T-helper 17 cell (primary cell): ENCODE data around the gene FAM3B. TPM values are rescaled to one million over a fixed set of nuclear protein-coding genes. Genes with fewer than 3 reads are reported as not detected.
"Not testable (repeated sequence)": the region's sequence is repeated elsewhere in the genome, so short reads cannot be mapped to it uniquely, and the experiment has no call there.

ENCODE experiments used
- ATAC-seq: fragments of 150-1000 bp; cut with Tn5 transposase; 2 replicates; pipeline ENCODE4 v1.10.0; 2021; ENCODE audit warnings: mild to moderate bottlenecking, moderate library complexity
- DNase-seq, 3 donors: peaks; one replicate each; pipeline versions ENCODE4 v3.0.0 to v3.0.0-alpha.2; 2020 to 2021
- H3K9me3 ChIP-seq: one replicate; pipeline ENCODE4 v1.7.0; 2013; ENCODE audit warnings: low read length, mild to moderate bottlenecking; ENCODE audit not compliant: control insufficient read depth, poor library complexity, severe bottlenecking
- H3K27ac Mint-ChIP-seq: one replicate; pipeline ENCODE4 v1.8.0; 2022; ENCODE audit warnings: mild to moderate bottlenecking, moderate library complexity, mixed read lengths
- H3K27me3 Mint-ChIP-seq: one replicate; pipeline ENCODE4 v1.8.0; 2022; ENCODE audit warnings: mixed read lengths
- H3K36me3 Mint-ChIP-seq: one replicate; pipeline ENCODE4 v1.8.0; 2022; ENCODE audit warnings: low read depth, mixed read lengths
- H3K4me1 Mint-ChIP-seq: one replicate; pipeline ENCODE4 v1.8.0; 2022; ENCODE audit warnings: mild to moderate bottlenecking, mixed read lengths
- H3K4me3 Mint-ChIP-seq: one replicate; pipeline ENCODE4 v1.8.0; 2022; ENCODE audit warnings: mild to moderate bottlenecking, moderate library complexity, mixed read lengths
- total RNA-seq, 4 donors: library from RNA in 2 of 4; stranded (reverse) in 2 of 4; gene quantifications; one replicate each; pipeline ENCODE4 v1.2.3 and lab custom pipeline; 2022 to 2026

The FAM3B gene
- total RNA-seq, 2 donors from 2014 or later: not detected

DNA sequence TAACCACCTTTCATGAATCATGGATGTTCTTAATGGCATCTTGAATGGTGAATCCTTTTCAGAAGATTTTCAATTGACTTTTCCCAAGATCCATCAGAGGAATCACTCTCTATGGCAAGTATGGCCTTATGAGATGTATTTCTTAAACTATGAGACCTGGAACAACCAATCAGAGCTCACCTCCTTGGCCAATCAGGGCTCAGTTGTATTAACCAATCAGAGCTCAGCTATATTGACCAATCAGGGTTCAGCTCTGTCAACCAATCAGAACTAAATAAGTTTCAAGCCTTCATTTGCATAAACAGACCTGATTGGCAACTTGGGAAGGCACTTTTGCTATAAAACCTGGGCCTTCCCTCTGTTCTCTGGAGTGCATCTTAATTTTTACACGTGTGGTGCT lies 13.6 kb upstream of the FAM3B start:
- ATAC-seq: no peak
- H3K4me1 Mint-ChIP-seq: peaks cover 3% of the 10 kb centered on the region
- H3K4me3 Mint-ChIP-seq: no peak overlapping the region
- no peak overlapping the region for H3K27ac Mint-ChIP-seq
- H3K36me3 Mint-ChIP-seq: no peaks in the 10 kb centered on the region
- peaks cover 3% of the 10 kb centered on the region for H3K9me3 ChIP-seq
- DNase-seq: no peak
- H3K27me3 Mint-ChIP-seq: peaks cover 12% of the 10 kb centered on the region

DNA sequence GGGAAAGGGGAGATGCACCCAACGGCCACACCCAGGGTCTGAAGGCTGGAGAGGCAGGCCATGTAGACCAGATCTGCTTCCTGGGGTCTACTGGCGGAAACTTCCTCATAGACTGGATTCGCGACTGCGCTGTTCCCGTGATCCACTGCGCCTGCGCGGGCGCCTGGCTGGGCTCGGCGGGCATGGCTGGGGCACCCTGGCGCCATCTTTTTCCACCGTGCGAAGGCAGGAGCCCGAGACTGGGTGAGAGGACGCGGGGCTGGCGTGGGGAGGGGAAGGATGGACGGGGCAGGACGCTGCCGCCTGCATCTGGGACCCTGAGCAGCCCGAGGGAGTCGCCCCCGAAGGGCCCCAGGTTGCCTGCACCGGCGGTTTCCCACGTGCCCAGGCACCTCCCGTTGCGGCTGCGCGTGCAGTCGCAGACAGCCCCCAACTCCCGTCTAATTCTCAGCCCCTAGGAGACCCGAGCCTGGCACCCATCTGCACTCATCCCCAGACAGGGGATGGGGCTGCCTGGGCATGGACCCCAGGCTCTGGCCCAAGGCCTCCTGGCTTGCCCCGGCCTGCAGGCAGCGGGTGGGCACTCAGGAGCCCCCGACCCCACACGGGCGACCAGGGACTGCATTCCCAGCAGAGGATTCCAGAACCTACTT lies 12.4 kb upstream of the FAM3B start:
- H3K27ac Mint-ChIP-seq: no peak overlapping the region
- H3K36me3 Mint-ChIP-seq: no peaks in the 10 kb centered on the region
- no peak for DNase-seq
- peaks cover 3% of the 10 kb centered on the region for H3K4me1 Mint-ChIP-seq
- peaks cover 4% of the 10 kb centered on the region for H3K27me3 Mint-ChIP-seq
- no peak for ATAC-seq
- peaks cover 3% of the 10 kb centered on the region for H3K9me3 ChIP-seq
- no peak overlapping the region for H3K4me3 Mint-ChIP-seq

DNA sequence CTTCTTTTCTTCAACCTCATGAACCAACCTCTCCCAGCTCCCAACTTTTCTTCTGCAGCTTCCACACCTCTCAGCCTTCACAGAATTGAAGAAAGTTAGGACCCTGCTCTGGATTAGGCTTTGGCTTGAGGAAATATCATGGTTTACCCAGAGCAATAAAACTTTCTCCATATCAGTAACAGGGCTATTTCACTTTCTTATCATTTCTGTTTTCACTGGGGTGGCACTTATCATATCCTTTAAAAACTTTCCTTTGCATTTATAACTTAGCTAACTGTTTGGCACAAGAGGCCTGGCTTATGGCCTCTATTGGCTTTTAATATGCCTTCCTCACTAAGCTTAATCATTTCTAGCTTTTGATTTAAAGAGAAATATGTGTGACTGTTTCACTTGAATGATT lies 9.4 kb upstream of the FAM3B start:
- Mint-ChIP-seq H3K36me3 (no peaks in the 10 kb centered on the region), H3K27me3 (peaks cover 12% of the 10 kb centered on the region), H3K4me1 (peaks cover 3% of the 10 kb centered on the region), H3K4me3 (no peak overlapping the region), H3K27ac (no peak overlapping the region)
- DNase-seq (no peak), ATAC-seq (no peak)
- H3K9me3 ChIP-seq: peaks cover 3% of the 10 kb centered on the region

DNA sequence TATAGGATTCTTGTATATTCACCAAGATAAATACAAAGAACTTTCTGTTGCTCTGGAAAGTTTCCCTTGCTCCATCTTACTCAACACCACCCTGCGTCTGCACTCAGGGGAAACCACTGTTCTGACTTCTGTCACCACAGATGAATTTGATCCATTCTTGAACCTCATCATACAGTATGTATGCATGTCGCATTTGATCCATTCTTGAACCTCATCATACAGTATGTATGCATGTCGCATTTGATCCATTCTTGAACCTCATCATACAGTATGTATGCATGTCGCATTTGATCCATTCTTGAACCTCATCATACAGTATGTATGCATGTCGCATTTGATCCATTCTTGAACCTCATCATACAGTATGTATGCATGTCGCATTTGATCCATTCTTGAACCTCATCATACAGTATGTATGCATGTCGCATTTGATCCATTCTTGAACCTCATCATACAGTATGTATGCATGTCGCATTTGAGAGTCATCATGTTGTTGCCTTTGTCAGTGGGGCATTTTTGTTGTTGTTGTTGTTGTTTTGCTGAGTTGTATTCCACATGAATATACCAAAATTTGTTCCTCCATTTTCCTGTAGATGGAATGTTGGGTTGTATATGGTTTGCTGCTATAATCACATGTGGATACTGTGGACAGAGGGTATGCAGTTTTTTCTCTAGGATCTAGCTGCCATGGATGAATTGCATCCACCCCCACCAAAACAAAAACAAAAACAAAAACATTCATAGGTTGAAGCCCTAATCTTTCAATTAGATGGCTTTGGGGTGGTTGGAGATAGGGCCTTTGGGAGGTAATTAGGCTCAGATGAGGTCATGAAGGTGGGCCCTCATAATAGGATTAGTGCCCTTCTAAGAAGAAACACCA lies 3.1 kb upstream of the FAM3B start:
- not testable (repeated sequence) for ATAC-seq, DNase-seq, H3K9me3 ChIP-seq, H3K27ac Mint-ChIP-seq, H3K4me1 Mint-ChIP-seq, H3K4me3 Mint-ChIP-seq, H3K36me3 Mint-ChIP-seq
- peaks cover 45% of the 10 kb centered on the region for H3K27me3 Mint-ChIP-seq

DNA sequence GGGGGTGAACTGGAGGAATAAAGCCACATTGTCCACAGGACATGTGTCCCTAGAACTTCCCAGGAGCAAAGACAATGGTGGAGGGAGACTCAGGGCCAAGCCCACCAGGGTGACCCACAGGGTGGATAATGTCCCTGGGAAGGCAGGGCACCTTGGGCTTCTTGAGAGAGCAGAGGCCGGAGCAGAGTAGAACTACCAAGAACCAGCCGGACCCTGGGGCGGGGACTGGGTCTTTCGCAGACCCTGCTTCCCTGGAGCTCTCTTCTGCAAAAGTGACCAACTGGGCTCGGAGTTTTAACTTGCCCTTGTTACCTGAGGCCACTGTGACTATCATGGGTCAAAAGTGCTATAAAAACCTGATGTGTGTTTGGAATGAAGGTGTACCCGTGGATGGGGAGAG lies 875 bp upstream of the FAM3B start:
- Mint-ChIP-seq H3K27ac (no peak overlapping the region), H3K36me3 (peaks cover 2% of the 10 kb centered on the region), H3K4me3 (peak overlapping the region; percentile 36), H3K4me1 (peaks cover 1% of the 10 kb centered on the region), H3K27me3 (peaks cover 50% of the 10 kb centered on the region)
- no peak for ATAC-seq
- H3K9me3 ChIP-seq: no peaks in the 10 kb centered on the region
- no peak for DNase-seq

DNA sequence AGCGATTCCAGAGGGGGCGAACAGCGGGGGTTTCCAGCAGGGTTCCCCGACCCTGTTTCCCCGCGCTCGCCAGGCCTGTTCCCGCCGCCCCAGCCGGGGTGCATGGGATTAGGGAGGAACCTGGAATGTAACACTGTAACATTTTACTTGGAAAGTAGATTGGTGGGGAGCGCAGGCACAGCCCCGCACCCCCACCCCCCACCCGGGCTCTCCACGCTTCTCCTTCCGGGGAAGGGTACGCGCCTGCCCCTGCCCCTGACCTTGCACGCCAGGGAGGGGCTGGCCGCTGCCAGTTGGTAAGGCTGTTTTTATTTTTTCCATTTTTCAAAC lies 427 bp downstream of the FAM3B start:
- H3K9me3 ChIP-seq: no peaks in the 10 kb centered on the region
- ATAC-seq: no peak
- peaks cover 60% of the 10 kb centered on the region for H3K27me3 Mint-ChIP-seq
- peaks cover 4% of the 10 kb centered on the region for H3K36me3 Mint-ChIP-seq
- no peak for DNase-seq
- no peak overlapping the region for H3K4me3 Mint-ChIP-seq
- H3K27ac Mint-ChIP-seq: no peak overlapping the region
- H3K4me1 Mint-ChIP-seq: peaks cover 5% of the 10 kb centered on the region

DNA sequence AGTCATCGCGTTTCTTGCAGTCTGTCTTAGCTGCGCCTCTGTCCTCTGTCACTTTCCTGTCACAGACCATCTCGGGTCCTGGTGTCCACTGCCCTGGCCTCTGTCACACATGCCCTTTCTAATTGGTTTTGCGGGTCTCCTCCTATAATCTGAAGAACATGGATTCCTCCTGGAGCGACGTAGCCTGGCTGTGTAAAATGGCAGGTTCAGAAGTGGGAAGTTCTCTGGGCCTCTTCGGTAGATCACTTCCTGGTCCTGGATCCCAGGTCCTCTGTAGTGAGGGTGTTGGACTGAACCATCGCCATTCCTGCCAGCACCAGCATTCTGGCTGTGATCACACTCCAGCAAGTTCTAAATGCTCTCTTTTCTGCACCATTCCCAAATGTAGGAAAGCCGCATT lies 857 bp downstream of the FAM3B start:
- peaks cover 62% of the 10 kb centered on the region for H3K27me3 Mint-ChIP-seq
- no peak for DNase-seq
- ATAC-seq: no peak
- H3K4me3 Mint-ChIP-seq: peak overlapping the region; percentile 57
- H3K36me3 Mint-ChIP-seq: peaks cover 4% of the 10 kb centered on the region
- no peak overlapping the region for H3K27ac Mint-ChIP-seq
- H3K4me1 Mint-ChIP-seq: peaks cover 5% of the 10 kb centered on the region
- H3K9me3 ChIP-seq: no peaks in the 10 kb centered on the region

DNA sequence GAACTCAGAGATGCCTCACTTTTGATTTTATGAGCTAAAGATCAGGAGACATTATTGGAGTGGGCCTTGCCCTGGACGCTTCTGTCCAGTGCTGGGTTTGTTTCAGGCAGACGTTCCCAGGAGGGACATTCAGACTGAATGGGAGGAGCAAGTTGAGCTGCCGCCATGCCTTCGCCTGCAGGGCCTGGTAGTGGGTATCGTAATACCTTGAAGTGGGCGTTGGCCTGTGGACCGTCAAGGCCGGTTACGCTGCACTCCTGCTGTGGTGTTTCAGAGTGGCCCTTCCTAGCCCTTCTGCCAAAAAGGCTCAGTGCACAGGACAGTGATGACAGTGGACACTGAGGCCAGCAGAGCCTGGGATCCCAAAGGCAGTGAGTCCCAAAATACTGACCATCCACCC lies 1.6 kb downstream of the FAM3B start:
- H3K27ac Mint-ChIP-seq: no peak overlapping the region
- H3K4me3 Mint-ChIP-seq: no peak overlapping the region
- H3K4me1 Mint-ChIP-seq: peaks cover 5% of the 10 kb centered on the region
- DNase-seq (no peak), ATAC-seq (no peak)
- H3K27me3 Mint-ChIP-seq: peaks cover 62% of the 10 kb centered on the region
- H3K36me3 Mint-ChIP-seq: peaks cover 4% of the 10 kb centered on the region
- H3K9me3 ChIP-seq: no peaks in the 10 kb centered on the region

DNA sequence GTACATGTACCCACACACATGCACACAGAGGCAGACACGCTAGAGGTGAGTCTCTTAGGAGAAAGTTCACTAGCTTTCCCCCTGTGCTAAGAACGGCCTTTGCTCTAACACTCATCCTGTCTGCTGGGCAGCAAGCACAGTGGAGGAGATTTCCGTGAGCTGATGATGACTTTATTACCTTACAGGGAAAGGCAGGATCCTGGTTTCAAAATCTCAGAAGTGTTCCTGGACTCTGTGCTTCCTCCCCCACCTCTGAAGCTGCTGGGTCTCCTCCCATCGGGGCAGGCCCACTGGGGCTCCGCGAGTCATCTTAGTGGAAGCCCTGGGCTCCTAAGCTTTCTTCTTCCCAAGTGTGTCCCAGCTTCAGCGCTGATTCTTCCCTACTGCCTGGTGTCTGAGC lies 2.7 kb downstream of the FAM3B start:
- peaks cover 5% of the 10 kb centered on the region for H3K4me1 Mint-ChIP-seq
- no peak overlapping the region for H3K4me3 Mint-ChIP-seq
- H3K36me3 Mint-ChIP-seq: peaks cover 4% of the 10 kb centered on the region
- ATAC-seq (no peak), DNase-seq (no peak)
- H3K9me3 ChIP-seq: no peaks in the 10 kb centered on the region
- H3K27ac Mint-ChIP-seq: no peak overlapping the region
- H3K27me3 Mint-ChIP-seq: peaks cover 58% of the 10 kb centered on the region

DNA sequence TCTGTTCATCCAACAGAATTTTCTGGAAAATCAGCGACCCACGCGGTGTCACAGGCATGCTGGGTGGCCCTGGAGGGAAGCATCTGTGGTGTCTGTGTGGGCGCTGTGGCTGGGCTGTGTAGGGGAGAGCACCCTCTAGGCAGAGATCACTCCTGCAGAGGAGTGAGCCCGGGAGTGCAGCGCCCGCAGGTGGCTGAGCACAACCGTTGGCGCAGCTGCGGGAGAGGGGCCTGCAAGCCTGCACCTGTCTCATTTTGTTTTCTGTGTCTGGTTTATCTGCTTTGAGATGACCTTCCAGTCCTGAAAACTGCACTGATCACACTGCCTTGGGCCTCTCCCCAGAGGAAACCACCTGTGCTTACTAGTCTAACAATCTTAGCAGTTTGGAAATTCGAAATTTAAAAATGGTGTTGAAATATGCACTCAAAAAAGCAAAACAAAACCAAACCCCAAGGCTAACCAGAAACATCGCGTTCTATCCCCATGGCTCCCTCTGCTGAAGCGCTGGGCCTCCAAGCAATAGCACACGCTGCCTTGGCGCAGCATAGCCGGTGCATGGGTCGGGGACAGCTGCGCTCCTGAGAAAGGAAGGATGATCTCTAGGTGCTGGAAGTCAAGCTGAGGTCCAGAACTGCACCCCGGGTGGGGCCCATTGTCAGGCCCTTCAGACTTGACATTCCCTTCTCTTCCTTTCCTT lies 4.8 kb downstream of the FAM3B start:
- ATAC-seq (peak; percentile 49), DNase-seq (no peak)
- no peaks in the 10 kb centered on the region for H3K9me3 ChIP-seq
- H3K4me3 Mint-ChIP-seq: no peak overlapping the region
- H3K27me3 Mint-ChIP-seq: peaks cover 38% of the 10 kb centered on the region
- peaks cover 2% of the 10 kb centered on the region for H3K36me3 Mint-ChIP-seq
- peak overlapping the region; percentile 19 for H3K27ac Mint-ChIP-seq
- peaks cover 5% of the 10 kb centered on the region for H3K4me1 Mint-ChIP-seq

DNA sequence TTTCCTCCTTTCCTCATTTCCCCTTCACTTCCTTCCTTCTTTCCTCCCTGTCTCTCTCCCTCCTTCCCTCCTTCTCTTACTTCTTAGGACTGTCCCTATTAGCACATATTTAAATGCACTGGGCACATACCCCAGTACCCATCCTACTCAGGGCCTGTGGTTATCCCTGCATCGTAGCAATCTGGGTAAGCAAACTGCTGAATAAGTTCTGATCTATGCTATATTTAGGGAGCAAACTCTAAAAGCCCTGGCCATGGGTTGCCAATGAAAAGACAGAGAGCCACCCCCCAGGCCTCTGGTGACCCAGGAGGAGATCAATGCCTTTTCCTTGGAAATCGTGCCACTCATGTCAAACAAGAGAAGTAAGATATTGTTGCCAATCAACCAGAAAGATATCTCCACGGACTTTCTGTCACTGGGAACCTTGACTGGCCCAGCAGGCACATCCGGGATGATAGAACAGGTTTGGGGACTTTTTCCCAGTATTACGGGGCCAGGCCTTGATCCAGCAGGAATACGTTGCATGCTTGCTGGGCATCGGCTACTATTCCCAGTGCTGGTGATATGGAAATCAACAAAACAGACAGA lies 5.4 kb downstream of the FAM3B start:
- DNase-seq (no peak), ATAC-seq (no peak)
- H3K27ac Mint-ChIP-seq: peak overlapping the region; percentile 19
- H3K36me3 Mint-ChIP-seq: peaks cover 2% of the 10 kb centered on the region
- H3K4me3 Mint-ChIP-seq: no peak overlapping the region
- H3K27me3 Mint-ChIP-seq: peaks cover 38% of the 10 kb centered on the region
- H3K4me1 Mint-ChIP-seq: peaks cover 5% of the 10 kb centered on the region
- H3K9me3 ChIP-seq: no peaks in the 10 kb centered on the region

DNA sequence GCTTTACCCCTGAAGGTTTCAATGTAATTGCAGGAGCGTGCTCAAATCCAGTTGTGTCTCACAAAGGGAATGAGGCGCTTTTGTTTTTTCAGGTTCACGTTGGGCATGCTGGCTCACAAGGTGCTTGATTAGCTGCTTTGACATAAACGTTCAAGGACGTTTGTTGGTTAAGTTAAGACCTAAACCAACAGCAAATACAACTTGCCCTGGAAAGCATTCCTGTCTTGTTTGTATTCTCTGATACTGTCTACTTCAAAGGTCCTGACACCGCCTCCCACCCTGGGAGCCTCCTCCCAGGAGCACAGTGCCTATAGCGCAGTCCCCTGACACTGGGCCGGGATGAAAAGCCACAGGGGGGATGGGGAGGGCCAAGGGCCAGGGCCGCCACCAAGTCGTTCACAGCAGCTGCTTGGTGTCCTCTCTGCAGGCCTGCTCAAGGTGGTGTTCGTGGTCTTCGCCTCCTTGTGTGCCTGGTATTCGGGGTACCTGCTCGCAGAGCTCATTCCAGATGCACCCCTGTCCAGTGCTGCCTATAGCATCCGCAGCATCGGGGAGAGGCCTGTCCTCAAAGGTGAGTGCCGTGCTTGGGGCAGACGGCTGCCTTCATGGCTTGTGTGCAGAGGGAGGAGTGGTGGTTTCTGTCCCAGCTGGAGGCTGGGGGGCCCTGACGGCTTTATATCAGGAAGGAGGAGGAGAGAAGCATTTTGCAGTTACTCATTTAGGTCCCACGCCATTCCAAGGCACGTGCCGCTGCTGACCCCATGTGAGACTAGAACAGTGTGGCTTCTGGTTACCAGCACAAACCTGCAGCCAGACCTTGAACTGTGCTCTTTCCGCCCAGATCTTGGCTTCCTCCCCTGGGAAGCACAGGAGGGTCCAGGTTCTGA lies 6.1 kb downstream of the FAM3B start:
- Mint-ChIP-seq H3K4me3 (no peak overlapping the region), H3K36me3 (peaks cover 2% of the 10 kb centered on the region), H3K27me3 (peaks cover 32% of the 10 kb centered on the region), H3K4me1 (peaks cover 5% of the 10 kb centered on the region), H3K27ac (no peak overlapping the region)
- ATAC-seq (no peak), DNase-seq (no peak)
- no peaks in the 10 kb centered on the region for H3K9me3 ChIP-seq
